HG03378 (cell line): ENCODE data around the gene KIAA0319L.
"Not testable (repeated sequence)": the region's sequence is repeated elsewhere in the genome, so short reads cannot be mapped to it uniquely, and the experiment has no call there.

Experiments
- ATAC-seq: cut with Tn5 transposase; IDR thresholded peaks from one replicate; pipeline ENCODE4 v1.9.1; 2021; ENCODE audit warnings: mild to moderate bottlenecking, moderate library complexity; ENCODE audit not compliant: unreplicated experiment

Gene KIAA0319L

DNA sequence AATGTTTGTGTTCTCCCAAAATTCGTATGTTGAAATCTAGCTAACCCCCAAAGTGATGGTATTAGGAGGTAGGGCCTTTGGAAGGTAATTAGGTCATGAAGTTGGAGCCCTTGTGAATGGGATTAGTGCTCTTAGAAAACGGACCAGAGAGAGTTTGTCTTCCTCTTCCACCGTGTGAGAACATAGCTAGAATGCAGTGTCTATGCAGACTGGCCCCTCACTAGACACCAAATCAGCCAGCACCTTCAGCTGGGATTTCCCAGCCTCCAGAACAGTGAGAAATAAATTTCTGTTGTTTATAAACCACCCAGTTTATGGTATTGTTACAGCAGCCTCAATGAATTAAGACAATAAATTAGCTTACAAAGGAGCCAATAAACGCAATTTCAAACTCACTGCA is 58.0 kb downstream of the KIAA0319L start:
- ATAC-seq, result no peak

DNA sequence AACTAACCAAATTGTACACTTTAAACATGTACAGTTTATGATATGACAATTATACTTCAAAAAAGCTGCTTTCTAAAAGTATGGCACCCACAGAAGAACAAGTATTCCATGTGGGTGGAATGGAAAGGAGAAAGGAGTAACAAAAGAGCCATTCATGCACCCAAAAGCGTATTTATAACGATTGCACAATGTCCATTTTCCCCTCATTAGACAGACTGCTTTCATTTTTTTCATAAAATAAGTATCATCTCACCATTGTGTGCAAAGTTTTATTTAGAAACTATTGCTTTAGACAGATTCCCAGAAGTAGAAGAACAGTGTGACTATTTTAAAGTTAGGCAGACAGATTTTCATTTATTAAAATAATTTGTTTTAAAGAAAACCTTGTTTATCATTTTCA is 59.6 kb downstream of the KIAA0319L start:
- ATAC-seq, result no peak

DNA sequence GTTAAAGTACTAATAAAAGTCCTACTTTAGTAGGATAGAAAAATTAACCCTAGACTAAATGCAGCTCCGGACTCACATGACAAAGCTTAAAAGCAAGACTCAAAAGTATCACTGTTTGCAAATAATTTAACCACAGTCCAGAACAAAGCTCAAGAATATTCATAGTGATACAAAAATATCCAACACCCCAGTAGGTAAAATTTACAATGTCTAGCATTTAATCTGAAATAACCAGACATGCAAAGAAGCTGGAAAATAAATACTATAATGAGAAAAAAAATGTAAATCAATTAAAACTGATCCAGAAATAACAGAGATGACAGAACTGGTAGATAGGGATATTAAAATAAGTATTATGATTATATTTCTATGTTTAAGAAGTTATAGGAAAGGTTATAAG is 67.0 kb downstream of the KIAA0319L start:
- ATAC-seq, result no peak

DNA sequence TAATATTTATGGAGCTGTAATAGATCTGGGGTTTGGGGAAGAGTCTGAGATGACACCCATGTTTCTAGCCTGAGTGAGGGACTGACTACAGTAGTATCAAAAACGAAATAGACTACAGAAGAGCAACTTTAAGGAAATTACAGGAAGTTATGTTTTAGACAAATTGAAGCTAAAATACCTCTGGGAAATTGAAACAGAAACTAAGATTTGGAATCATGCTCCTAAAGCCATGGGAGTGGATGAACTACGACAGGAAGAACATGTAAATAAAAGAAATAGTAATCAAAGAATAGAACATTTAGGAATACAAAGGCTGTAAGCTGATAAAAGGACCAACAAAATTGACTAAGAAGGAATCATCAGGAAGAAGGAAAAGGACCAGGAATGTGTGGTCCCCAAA is 68.9 kb downstream of the KIAA0319L start:
- ATAC-seq, result no peak

DNA sequence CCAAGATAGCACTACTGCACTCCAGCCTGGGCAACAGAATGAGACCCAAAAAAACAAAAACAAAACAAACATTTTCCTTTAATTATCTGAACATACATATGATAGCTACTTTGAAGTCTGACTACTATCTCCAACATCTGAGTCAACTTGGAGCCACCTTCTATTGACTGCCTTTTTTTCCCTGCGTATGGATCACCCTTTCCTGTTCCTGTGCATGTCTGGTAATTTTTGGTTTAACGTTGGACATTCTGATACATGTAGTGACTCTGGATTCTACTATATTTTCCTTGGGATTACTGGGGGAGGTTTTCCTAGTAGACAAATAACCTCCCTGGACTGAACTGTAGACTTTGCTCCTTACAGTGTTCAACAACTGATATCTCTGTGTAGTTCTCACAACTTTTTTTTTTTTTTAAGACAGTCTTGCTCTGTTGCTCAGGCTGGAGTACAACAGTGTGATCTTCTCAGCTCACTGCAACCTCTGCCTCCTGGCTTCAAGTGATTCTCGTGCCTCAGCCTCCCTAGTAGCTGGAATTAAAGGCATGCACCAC is 70.3 kb downstream of the KIAA0319L start:
- ATAC-seq, result no peak

DNA sequence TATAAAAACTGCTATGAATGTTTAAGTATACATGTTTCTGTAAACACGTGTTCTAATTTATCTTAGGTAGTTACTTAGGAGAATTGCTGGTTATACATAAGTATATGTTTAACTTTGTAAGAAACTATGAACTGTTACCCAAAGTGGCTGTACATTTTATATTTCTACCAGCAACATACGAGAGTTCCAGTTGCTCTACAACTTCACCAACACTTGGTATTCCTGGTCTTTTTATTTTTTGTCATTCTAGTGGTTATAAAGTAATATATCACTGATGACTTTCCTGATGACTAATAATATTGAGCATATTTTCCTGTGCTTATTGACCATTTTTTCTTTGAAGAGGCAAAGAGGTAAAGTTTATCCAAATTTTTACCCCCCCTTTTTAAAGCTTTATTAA is 76.0 kb downstream of the KIAA0319L start:
- no peak for ATAC-seq

DNA sequence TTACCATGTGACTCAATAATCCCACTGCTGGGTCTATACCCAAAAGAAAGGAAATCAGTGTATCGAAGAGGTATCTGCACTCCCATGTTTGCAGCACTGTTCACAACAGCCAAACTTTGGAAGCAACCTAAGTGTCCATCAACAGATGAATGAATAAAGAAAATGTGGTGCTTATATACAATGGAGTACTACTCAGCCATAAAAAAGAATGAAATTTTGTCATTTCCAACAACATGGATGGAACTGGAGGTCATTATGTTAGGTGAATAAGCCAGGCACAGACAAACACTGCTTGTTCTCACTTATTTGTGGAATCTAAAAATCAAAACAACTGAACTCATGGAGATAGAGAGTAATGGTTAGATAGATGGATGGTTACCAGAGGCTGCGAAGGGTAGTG is 79.3 kb downstream of the KIAA0319L start:
- ATAC-seq, result no peak

DNA sequence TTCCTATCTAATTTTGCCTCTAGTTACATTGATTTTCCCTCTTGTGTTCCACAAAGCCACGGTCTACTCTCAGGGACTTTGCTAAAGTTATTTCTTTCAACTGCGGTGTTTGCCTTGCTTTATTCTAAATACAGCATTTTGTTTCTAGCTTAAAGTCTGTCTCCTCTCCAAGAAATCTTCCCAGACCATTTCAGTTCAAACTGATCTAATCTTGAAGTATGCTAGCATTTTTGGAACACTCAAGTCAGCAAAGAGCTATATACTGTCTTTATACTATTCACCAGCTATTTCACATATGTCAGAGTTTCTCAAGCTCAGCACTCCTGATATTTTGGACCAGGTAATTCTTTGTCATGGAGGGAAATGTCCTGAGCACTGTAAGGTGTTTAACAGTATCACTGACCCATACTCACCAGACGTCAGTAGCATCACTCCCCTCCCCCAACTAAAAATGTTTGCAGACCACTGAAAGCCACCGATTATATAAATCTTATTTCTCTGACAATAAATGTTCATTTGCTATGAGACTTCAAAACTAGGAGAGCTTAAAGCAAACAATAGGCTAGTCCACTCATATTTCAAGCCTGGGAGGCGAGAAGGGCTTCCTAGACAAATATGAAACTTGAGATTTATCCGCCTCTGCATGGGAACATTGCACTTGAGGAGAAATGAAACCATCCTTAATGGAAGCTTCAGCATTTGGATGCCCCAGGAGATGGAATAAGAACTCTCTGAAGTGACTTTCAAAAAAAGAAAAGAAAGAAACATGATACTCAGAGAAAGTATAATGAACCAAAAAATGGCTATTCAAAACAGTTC is 81.1 kb downstream of the KIAA0319L start:
- ATAC-seq, result no peak

DNA sequence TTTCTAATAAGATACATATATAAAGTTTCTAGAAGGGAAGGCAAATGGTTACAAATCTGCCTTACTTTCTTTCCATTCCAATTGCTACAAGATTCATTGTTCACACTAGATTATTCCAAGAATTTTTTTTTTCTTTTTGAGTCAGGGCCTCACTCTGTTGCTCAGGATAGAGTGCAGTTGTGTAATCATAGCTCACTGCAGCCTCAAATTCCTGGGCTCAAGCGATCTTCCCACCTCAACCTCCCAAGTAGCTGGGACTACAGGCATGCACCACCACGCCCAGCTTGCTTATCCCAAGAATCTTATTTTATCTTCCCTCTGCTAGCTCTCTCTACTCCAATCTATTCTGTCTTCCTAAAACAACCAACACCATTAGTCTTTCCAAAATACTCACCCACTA is 81.8 kb downstream of the KIAA0319L start:
- ATAC-seq, result no peak

DNA sequence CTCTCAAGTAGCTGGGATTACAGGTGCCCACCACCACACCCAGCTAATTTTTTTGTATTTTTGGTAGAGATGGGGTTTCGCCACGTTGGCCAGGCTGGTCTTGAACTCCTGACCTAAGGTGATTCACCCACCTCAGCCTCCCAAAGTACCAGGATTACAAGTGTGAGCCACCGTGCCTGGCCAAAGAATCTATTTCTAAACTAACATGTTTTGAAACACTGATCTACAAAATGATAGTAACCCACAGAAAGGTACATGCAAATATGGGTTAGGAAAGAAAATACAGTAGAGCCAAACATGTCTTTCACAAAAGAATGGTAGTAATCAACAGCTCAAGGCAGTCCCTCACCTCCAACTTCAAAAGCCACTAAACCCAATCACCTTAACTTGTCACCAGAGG is 84.0 kb downstream of the KIAA0319L start:
- ATAC-seq, result not testable (repeated sequence)

DNA sequence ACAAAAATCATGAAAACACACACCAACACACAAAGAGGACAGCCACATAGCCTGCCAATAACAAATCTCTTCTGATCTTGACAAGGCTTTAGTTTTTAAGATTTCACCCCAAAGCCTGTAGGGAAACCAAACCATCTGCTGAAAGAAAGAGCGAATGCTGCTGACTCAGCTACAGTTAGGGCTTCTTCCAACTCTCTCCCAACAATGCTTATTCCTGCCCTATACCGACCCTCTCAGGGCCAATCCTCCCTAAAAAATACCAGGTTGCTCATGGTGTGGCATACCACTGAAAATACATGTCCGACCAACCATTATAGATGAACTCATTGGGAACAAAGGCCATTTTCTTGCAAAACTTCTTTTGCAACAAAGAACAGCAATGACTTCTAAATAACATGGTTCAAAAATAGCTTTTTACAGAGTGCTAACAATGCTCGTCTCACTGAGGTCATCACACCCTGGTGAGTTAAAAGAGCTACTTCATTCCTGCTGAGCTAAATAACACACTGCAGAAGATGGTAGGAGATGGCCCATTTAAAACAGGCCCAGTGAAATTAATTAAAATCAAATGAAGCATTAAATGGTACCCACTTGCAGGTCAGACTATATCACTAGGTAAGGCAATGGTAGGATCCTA is 86.1 kb downstream of the KIAA0319L start:
- ATAC-seq, result no peak

DNA sequence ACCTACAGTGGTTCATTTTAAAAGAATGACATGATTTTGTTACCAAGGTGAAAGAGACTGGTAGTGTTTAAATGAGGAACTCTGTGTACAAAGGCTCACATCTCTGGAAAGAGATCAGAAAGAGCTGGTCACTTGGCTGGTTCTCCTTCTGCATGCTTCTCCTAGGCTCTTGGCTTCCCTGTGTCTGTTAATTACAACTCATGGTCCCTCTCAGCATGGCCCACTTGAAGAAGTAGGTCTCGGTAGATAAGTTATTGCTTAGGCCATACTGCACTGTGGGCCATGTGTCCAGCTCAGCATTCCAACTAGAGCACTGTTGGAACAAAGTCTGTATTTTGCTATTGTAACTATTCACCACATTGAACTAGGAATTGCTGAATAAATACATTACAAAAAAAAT is 91.1 kb downstream of the KIAA0319L start:
- no peak for ATAC-seq

DNA sequence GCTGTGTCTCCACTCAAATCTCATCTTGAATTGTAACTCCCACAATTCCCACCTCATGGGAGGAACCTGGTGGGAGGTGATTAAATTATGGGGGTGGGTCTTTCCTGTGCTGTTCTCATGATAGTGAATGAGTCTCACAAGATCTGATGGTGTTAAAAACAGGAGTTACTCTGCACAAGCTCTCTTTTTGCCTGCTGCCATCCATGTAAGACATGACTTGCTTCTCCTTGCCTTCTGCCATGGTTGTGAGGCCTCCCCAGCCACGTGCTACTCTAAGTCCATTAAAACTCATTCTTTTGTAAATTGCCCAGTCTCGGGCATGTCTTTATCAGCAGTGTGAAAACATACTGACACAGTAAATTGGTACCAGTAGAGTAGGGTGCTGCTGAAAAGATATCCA is 93.5 kb downstream of the KIAA0319L start:
- ATAC-seq, result not testable (repeated sequence)

DNA sequence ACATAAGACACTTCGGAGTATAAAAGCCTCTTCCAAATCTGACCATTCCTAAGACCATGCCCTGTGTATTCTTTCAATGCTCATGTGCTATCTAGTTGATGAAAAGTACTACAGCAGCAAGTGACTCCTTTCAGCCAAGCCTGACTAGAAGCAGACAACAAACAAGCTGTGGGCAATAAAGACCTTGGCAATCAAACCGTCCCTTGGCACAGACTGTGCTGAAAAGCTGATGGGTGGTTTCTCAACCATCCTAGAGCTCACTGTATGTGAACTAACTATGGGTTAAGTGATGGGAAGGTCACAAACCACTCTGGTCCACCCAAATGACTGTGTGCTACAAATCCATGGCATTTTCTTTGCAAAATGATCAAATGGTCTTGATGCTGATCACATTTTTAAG is 94.0 kb downstream of the KIAA0319L start:
- no peak for ATAC-seq

DNA sequence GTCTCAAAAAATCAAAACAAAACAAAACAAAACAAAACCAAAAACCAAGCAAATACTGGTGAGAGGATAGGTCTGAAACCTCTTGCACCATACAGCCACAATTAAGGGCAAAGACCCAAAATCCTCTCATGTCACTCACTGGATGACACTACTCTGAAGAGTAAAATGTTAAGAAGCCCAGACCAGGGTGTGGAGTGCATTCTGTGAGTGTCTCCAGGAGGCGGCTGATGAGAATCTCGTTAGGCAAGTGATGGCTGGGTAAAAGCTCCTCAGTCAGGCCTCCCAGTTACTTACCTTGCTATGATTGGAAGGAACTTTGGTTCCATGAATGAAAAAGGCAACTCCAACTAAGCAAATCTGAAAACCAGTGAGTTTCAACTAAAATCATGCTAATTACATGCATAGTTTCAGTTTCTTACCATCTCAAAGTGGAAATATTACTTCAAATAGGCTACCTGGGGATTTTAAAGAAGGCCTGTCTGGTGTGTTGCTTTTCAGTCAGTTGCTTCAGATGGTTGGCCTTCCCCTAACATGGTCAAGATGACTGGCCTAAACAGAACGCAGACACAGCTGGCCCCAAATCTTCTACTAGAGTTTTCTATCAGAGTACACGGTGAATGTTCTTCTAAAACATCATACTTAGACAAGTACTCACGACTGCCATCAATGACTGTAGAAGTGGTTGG is 95.1 kb downstream of the KIAA0319L start:
- no peak for ATAC-seq

DNA sequence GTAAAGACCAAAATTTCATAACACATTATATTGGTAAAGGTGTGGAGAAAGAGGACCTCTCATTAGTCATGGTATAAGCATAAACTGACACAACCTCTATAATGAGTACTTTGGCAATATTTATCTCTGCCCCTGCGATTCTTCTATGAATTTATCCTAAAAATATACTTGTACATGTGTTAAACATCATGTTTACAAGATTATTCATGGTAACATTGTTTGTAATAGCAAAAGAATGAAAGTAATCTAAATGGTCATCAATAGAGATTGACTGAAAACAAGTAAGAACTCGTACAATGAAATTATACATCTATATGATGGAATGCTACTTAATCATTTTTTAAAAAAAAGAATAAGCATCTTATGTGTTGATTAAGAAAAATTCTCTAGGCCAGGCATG is 96.4 kb downstream of the KIAA0319L start:
- ATAC-seq, result no peak

DNA sequence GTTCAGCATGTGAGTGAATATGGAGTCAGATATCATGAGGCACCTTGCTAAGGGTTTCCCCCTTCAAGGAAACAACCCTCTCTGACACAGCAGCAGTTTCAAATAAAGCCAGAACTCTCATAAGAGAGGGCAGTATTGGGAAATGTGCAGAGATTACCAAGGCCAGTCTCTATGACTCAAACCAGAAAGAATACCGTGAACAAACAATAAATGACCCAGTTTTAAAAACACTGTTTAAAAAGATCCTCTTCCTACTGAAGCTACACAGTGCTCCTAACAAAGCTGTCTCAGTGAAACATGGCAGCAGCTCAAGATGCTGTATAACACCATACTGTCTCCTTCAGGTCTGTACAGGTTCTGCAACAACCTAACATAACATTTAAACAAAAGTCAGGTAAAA is 102.6 kb downstream of the KIAA0319L start:
- no peak for ATAC-seq

DNA sequence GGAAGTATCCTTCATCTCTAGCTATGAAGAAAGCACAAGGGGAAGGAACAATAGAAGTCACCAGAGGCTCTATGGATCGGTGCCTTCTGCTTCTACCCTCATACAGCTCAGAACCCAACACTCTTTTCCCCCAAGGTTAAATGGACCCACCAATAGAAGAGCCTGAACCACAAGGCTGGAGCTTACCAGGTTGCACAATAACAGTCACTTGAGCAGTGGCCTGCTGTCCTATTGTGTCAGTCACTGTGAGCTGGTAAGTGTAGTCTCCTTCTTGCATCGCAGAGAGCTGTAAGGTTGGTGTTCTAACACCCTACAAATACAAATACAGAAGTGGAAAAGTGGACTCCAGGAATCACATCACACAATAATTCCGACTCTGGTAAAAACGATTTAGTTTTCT is 103.0 kb downstream of the KIAA0319L start:
- no peak for ATAC-seq

DNA sequence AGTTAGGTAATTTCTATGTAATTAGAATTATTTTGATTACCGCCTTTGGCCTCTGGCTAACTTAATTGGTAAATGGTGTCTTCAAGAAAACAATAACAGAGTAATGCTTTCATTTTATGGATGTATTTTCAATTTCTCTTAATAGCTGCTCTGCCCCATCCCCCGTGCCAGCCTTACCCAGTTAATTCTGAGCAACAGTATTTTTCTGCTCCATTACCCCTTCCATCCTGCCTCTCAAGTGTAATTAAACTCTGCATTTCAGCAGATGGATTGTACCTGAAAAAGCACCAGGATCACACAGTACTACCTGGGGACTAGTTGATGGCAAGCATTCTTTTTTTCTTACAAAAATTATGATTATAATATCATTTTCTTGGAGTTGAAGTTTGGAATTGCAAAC is 104.2 kb downstream of the KIAA0319L start:
- no peak for ATAC-seq

DNA sequence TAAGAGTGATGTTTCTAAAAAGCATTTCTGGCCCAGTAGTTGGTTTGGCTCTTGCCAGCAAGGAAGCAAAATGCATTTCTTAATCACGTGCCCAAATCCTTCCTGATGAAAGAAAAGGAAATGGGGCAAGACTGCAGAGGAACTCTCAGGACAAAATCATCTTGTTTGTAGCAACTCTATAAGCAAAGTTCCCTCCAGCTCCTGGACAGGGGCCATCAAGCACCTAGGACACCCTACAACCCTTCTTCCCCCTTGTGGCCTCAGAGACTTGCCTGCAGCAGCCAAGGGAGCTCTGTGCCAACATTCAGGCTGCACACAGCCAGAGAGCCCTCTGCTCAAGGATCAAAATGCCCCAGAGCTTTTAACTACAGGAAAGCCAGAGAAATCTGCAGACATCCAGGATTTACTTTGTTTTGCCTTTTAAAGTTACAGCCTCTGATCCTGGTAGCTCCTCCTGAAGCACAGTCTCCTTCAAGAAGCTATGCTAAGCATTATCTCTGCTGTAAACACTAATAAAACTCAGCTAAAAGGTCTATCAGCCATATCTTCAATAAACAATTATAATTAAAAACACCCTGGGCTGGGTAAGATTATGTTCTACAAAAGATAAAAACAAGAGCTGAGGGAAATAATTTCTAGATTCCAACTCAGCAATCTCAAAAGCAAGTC is 105.0 kb downstream of the KIAA0319L start:
- no peak for ATAC-seq

DNA sequence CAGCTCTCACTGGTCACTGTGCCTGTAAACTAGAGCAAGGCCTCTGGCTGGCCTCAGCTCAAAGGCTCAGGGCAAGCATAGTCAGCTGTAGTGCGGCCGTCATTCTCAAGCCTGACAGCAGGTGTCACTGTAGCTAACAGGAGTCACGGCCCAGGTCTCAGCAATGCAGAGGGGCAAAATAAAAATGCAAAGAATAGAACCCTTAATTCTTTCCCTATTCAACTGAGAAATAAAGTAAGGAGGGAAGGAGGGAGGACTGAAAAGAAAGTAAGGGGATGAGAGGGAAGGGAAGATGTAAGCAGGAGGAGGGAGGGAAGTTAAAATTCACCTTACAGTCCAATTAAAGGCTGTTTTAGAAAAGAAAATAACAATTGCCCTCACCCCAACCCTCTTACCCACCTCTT is 106.1 kb downstream of the KIAA0319L start:
- no peak for ATAC-seq
